HG02973 (cell line): ENCODE results near the gene ALPG.
"Not testable (repeated sequence)": the region's sequence is repeated elsewhere in the genome, so short reads cannot be mapped to it uniquely, and the experiment has no call there.

Source experiments
- ATAC-seq: cut with Tn5 transposase; IDR thresholded peaks from one replicate; pipeline ENCODE4 v1.9.1; 2021; ENCODE audit warnings: moderate library complexity; ENCODE audit not compliant: unreplicated experiment

ALPG gene

GRCh38 chr2:232395586-232395985 is 11.1 kb upstream of the ALPG start:
- no peak for ATAC-seq

- no peak for ATAC-seq
Observed at GRCh38 chr2:232396683-232397082, 10.0 kb upstream of the ALPG start.

- ATAC-seq, result no peak
Observed at GRCh38 chr2:232398293-232399034, 8.2 kb upstream of the ALPG start.

- ATAC-seq, result no peak
Observed at GRCh38 chr2:232400256-232401015, 6.2 kb upstream of the ALPG start.

GRCh38 chr2:232402518-232402917 is 4.1 kb upstream of the ALPG start:
- ATAC-seq, result no peak

GRCh38 chr2:232405943-232406510 is 617 bp upstream of the ALPG start:
- no peak for ATAC-seq

GRCh38 chr2:232407428-232408150 is 945 bp downstream of the ALPG start:
- ATAC-seq, result not testable (repeated sequence)

- not testable (repeated sequence) for ATAC-seq
Observed at GRCh38 chr2:232408269-232408668, 1.6 kb downstream of the ALPG start.

GRCh38 chr2:232409617-232410016 is 3.0 kb downstream of the ALPG start:
- ATAC-seq, result not testable (repeated sequence)

- ATAC-seq, result no peak
Observed at GRCh38 chr2:232410238-232410900, 3.7 kb downstream of the ALPG start.

GRCh38 chr2:232411901-232412629 is 5.4 kb downstream of the ALPG start:
- ATAC-seq, result no peak

GRCh38 chr2:232412986-232413385 is 6.3 kb downstream of the ALPG start:
- ATAC-seq, result no peak

GRCh38 chr2:232415138-232415690 is 8.6 kb downstream of the ALPG start:
- ATAC-seq, result no peak

- no peak for ATAC-seq
Observed at GRCh38 chr2:232415736-232416520, 9.3 kb downstream of the ALPG start.

- ATAC-seq, result no peak
Observed at GRCh38 chr2:232416521-232417470, 10.2 kb downstream of the ALPG start.

GRCh38 chr2:232417489-232417888 is 10.8 kb downstream of the ALPG start:
- ATAC-seq, result no peak

GRCh38 chr2:232418056-232418455 is 11.4 kb downstream of the ALPG start:
- no peak for ATAC-seq
